Measurements from ENCODE around the gene RAPGEF3.

DNA sequence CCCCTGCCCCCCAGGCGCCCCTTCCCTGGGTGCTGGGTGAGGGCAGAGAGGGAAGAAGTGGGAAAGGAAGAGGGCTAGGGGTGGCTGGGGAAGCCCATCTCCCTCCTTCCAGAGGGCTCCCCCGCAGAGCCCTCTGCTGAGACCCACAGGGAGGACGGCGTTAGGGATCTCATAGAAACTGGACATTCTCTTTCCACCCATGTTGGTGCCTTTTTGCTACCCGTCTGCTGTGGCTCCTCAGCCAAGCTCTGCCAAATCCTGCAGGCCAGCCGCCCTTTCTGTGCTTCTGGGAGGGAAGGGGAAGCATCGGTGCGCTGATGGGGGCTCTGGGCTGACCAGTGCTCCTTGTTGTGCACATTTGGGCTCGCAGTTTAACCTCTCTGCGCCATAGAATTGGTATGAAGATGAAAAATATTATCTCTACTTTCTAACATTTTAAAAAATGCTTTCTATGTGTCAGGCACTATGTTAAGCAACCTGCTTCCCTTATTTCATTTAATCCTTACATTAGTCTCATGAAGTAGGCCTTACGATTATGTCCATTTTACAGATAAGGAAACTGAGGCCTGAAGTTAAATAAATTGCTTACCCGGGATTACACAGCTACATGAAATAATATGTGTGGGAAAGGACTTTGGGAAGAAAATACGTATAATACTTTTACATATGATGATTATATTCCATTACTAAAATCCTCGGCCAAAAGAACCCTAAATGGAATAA lies 15.3 kb upstream of the RAPGEF3 start:
- TF ChIP-seq, protein P1, sequence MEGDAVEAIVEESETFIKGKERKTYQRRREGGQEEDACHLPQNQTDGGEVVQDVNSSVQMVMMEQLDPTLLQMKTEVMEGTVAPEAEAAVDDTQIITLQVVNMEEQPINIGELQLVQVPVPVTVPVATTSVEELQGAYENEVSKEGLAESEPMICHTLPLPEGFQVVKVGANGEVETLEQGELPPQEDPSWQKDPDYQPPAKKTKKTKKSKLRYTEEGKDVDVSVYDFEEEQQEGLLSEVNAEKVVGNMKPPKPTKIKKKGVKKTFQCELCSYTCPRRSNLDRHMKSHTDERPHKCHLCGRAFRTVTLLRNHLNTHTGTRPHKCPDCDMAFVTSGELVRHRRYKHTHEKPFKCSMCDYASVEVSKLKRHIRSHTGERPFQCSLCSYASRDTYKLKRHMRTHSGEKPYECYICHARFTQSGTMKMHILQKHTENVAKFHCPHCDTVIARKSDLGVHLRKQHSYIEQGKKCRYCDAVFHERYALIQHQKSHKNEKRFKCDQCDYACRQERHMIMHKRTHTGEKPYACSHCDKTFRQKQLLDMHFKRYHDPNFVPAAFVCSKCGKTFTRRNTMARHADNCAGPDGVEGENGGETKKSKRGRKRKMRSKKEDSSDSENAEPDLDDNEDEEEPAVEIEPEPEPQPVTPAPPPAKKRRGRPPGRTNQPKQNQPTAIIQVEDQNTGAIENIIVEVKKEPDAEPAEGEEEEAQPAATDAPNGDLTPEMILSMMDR (IDR thresholded peaks at IDR 0.05; ENCODE audit: poor library complexity): no peak
- TF ChIP-seq EZH2 (IDR thresholded peaks at IDR 0.05; ENCODE audit: borderline replicate concordance) (no peak), EZH2phosphoT487 (IDR thresholded peaks at IDR 0.05; ENCODE audit: low read depth, severe bottlenecking, unreplicated experiment) (no peak)
